Activated CD8-positive, alpha-beta memory T cell treated with anti-CD3 and anti-CD28 coated beads, Interleukin-2, amount 50 U/mL, for 24 hours (primary cell): ENCODE results near the gene NEK11.
"Not testable (repeated sequence)": the region's sequence is repeated elsewhere in the genome, so short reads cannot be mapped to it uniquely, and the experiment has no call there.

Source experiments
- DNase-seq: peaks from one replicate; pipeline ENCODE4 v3.0.0-alpha.2; 2020; ENCODE audit errors: extremely low read depth

NEK11 gene

GRCh38 chr3:131042271-131042985 is 15.8 kb downstream of the NEK11 start:
- DNase-seq, result not testable (repeated sequence)

DNA sequence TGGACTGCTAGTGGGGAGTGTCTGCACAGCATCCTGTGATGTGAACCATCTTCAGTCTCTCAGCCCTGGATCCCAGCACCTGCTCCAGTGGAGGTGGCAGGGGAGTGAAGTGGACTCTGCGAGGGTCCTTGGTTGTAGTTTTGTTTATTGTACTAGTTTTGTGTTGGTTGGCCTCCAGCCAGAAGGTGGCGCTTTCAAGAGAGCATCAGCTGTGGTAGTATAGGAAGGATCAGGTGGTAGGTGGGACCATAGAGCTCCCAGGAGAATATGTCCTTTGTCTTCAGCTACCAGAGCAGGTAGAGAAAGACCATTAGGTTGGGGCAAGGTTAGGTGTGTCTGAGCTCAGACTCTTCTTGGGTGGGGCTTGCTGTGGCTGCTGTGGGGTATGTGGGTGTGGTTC is 20.9 kb downstream of the NEK11 start:
- DNase-seq, result no peak

DNA sequence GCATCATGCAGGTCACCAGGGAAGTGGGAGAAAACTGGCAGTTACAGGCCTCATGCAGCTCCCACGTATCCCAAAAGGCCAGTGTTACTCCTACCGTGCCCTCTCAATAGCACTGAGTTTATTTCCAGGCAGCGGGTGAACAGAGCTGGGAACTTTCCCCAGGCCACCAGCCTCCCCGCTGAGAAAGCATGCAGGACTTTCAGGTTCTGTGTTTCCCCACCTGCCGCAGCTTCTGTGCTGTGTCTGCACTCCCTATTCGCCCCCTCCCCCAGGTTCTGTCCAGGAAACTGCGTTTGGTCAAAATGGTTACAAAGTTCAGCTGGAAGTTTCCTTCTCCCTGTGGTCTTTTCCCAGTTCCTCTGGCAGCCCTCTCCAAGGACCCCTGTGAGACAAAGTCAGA is 21.4 kb downstream of the NEK11 start:
- no peak for DNase-seq

DNA sequence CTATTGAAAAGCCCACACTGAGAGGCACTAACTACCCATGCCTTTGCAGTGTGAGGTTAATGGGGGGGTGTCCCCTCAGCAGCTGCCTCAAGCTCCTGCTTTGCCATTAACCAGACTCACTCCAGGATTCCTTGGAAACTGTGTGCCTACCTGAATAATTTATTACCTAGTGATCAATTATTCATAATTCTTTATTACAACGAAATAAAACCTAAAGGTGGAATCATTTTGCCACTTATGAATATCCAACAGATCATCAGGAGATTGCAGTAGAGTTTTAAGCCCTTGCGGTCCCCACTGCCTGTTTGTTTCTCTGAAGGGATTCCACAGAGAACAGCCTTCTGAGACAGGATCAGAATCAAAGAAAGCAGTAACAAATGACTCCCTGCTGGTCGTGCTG is 23.3 kb downstream of the NEK11 start:
- no peak for DNase-seq

DNA sequence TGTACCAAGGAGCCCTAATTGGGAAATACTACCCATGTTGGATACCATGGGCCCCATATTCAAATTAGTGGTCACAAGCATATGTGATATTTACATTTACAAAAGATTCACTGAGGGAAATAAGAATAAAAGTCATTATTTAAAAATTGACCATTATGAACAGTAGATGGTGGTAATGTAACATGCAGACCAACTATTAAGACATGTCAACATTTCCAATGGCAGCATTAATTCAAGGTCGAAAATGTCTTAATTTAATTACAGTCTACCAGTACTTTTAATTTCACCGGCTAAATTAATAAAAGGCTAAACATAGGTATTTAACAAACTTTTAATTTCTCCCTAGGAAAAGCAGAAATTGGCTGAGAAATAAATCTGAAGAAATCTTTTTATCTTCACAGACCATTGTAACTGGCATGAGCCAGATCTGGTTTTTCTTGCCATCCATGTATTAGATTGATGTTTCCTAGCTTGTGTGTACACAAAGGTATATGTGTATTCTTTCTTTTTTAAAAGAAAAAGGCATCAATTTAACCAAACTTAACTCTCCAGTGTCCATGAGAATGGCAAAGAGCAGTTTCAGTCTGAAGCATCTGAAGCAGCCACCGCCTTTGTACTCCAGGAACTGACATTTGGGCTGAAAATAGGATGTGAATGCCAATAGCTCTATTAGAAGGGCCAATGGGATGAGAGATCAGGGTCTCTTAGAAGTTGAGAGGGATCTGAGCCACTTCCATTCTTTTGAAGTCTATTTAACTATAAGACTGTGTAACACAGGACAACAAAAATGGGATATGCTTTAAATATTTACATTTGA is 26.6 kb downstream of the NEK11 start:
- no peak for DNase-seq

DNA sequence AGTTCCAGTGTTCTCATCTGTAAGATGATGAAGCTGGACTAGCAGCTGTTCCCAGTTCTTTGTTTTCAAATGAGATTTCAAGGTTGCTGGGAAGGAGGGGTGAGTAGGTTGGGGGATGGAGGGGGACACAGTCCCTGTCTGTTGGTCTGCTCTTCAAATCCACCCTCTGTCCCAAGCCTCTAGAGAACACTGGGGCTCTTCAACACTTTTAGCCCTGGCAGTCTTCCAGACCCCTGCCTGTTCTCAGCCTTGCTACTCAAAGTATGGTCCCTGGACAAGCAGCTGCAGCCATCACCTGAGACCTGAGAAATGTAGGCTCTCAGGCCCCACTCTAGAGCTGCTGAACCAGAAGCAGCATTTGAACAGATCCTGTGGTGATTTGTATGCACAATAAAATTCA is 41.3 kb downstream of the NEK11 start:
- DNase-seq, result no peak

- DNase-seq, result no peak
Measured at GRCh38 chr3:131072099-131072559, 45.5 kb downstream of the NEK11 start.

- no peak for DNase-seq
Measured at GRCh38 chr3:131072845-131073244, 46.2 kb downstream of the NEK11 start.

DNA sequence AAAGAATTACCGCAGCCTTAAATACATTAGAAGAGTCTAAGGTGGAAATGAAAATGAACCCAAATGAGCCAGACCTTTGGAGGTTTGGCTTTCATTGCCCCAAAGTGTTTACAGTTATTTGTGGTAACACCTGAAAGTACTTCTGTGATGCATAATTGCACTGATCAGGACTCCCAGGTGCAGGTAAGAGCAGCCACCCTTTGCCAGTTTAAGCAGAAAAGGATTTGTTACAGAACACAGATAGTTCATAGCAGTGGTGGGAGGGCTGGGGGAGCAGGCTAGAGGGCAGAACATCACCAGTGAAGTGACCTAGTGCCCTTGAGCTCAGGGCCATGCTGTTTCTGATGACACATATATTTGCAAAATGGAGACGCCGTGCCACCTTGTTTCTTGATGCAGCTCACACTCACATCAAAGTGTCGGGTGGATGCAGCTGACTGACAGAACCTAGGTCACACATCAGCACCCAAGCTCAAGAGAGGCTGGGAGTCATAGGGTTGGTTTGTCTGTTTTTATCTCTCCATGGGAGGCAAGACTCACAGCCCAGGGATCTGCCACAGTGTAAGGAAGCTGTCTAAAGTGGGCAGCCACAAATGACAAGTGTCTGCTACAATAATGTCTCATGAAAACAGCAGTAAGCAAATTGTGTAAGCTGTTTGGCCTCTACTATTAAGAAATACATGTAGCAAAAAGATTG is 49.1 kb downstream of the NEK11 start:
- DNase-seq, result no peak

- DNase-seq, result no peak
Measured at GRCh38 chr3:131077904-131078303, 51.2 kb downstream of the NEK11 start.

GRCh38 chr3:131079086-131079485 is 52.4 kb downstream of the NEK11 start:
- no peak for DNase-seq

- no peak for DNase-seq
Measured at GRCh38 chr3:131081224-131081623, 54.5 kb downstream of the NEK11 start.

GRCh38 chr3:131082246-131082645 is 55.6 kb downstream of the NEK11 start:
- no peak for DNase-seq

GRCh38 chr3:131082871-131083863 is 56.5 kb downstream of the NEK11 start:
- DNase-seq, result no peak

DNA sequence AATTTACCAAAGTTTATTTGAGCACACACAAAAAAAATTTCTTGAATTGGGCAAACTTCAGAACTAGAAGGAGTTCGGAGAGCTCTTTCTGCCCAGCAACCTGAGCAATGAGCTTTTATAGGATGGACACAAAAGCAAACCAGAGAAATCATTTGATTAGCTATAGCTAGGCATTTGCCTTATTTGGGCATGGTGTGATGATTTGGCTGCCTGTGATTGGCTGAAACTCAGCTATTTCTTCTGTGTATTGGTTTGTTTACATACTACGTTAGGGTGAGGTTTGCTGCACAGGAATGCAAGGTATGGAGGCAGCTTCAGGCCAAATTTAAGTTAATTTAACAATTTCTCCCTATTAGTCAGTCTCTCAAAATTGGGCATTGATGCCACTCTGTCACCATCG is 65.1 kb downstream of the NEK11 start:
- DNase-seq, result no peak

- DNase-seq, result no peak
Measured at GRCh38 chr3:131107637-131108433, 81.2 kb downstream of the NEK11 start.

- no peak for DNase-seq
Measured at GRCh38 chr3:131109156-131109555, 82.5 kb downstream of the NEK11 start.

GRCh38 chr3:131110087-131110486 is 83.4 kb downstream of the NEK11 start:
- no peak for DNase-seq

GRCh38 chr3:131114256-131114655 is 87.6 kb downstream of the NEK11 start:
- DNase-seq, result no peak

DNA sequence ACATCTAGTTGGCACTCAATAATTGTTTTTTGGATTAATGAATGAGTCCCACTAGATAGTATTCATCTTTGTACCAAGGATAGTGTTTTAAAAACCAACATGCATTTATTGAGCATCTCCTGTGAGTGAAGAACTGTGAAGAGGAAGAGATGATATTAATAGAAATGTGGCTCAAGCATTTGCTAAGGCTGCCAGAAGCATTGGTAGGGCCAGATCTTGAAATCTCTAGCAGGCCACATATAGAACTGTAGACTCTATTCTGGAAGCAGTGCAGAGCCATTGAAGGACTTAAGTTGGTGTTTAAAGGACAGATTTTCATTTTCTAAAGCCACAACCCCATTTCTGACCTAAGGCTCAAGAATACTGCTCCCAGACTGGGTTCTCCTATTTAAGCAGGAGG is 99.0 kb downstream of the NEK11 start:
- no peak for DNase-seq

DNA sequence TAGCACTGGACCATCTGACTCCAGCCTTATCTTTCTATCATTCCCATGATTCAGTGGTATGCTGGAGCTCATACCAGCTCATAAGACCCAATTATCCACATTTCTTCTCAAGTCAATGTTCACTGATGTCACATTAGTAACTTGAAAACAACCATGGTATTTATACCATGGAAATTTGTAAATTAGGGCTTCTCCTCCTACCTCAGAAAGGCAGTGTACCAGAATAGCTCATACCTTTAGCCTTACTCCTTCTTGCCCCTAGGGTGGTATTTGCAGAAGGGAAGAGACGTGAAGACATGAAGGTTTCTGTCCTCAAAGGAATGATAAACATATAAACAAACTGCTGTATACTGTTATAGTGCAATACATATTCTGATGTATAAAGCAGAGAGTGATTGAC is 114.2 kb downstream of the NEK11 start:
- DNase-seq, result no peak
